GM19467 (cell line): ENCODE results near the gene SPNS3.

ENCODE experiments used
- ATAC-seq: cut with Tn5 transposase; IDR thresholded peaks from one replicate; pipeline ENCODE4 v1.9.1; 2021; ENCODE audit warnings: mild to moderate bottlenecking, moderate library complexity; ENCODE audit not compliant: unreplicated experiment

The SPNS3 gene

GRCh38 chr17:4426499-4427208, 7.1 kb upstream of the SPNS3 start:
- ATAC-seq, result no peak

- no peak for ATAC-seq
These were observed 6.2 kb upstream of the SPNS3 start for GRCh38 chr17:4427505-4427904.

GRCh38 chr17:4436381-4436780, 2.6 kb downstream of the SPNS3 start:
- ATAC-seq, result no peak

GRCh38 chr17:4436846-4437245, 3.1 kb downstream of the SPNS3 start:
- no peak for ATAC-seq

GRCh38 chr17:4438162-4438944, 4.6 kb downstream of the SPNS3 start:
- no peak for ATAC-seq

- no peak for ATAC-seq
These were observed 6.3 kb downstream of the SPNS3 start for GRCh38 chr17:4440021-4440420.

GRCh38 chr17:4440690-4441686, 7.2 kb downstream of the SPNS3 start:
- ATAC-seq, result no peak

- no peak for ATAC-seq
These were observed 8.8 kb downstream of the SPNS3 start for GRCh38 chr17:4442582-4442981.

- no peak for ATAC-seq
These were observed 9.7 kb downstream of the SPNS3 start for GRCh38 chr17:4443476-4443875.

GRCh38 chr17:4444782-4445473, 11.2 kb downstream of the SPNS3 start:
- no peak for ATAC-seq

GRCh38 chr17:4445731-4446130, 12.0 kb downstream of the SPNS3 start:
- no peak for ATAC-seq

- ATAC-seq, result no peak
These were observed 12.8 kb downstream of the SPNS3 start for GRCh38 chr17:4446326-4447071.

GRCh38 chr17:4448197-4448980, 14.6 kb downstream of the SPNS3 start:
- ATAC-seq, result no peak

GRCh38 chr17:4449736-4450135, 16.0 kb downstream of the SPNS3 start:
- ATAC-seq, result no peak

- ATAC-seq, result no peak
These were observed 17.1 kb downstream of the SPNS3 start for GRCh38 chr17:4450710-4451316.

- ATAC-seq, result no peak
These were observed 20.3 kb downstream of the SPNS3 start for GRCh38 chr17:4453812-4454591.

- ATAC-seq, result no peak
These were observed 26.9 kb downstream of the SPNS3 start for GRCh38 chr17:4460661-4461060.
